ENCODE data around the gene PRKCZ. TPM values are rescaled to one million over a fixed set of nuclear protein-coding genes. Genes with fewer than 3 reads are reported as not detected.

PRKCZ gene
- total RNA-seq, 1 donor from 2014 or later = 4.2 TPM

DNA sequence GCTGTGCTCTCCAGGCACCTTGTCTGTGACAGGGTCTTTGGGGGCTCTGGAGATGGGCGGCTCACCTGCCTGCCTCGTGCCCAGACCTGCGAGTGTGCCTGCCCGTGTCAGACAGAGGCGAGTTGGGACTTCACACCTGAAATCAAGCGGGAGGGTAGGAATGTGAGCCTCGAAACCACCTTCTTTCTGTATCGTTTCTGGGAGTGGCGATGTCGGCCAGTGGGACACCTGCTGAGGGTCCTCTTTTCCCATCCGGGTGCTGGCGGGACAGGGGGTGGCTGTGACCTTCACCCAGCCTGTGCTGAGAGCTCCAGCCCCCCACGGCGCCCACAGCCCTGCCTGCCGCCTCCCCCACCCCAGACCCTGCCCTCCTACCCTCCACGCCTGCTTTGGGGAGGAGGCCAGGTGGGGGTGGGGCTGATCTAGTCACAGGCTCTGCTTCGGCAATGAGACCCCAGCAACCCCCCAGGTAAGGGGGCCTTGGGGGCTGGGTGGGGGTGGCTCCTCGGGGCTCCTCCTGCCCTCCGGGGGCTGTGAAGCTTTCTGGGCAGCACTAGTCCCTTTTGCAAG lies 160.0 kb downstream of the PRKCZ start:
- Histone ChIP-seq H3K36me3 (ENCODE audit: control insufficient read depth in 3 of 3, insufficient read depth in 3 of 3, low read length in 3 of 3) (no peaks in the 10 kb centered on the region), H3K4me1 (ENCODE audit: control insufficient read depth in 3 of 3, insufficient read depth in 3 of 3, low read length in 3 of 3) (peaks cover 64 to 67% (median 66%) of the 10 kb centered on the region in 3 donors), H3K9me3 (ENCODE audit: control insufficient read depth in 3 of 3, low read length in 3 of 3) (no peaks in the 10 kb centered on the region), H3K27ac (ENCODE audit: low read depth, low read length) (no peak overlapping the region), H3K9ac (ENCODE audit: low read depth in 1 of 3, low read length in 3 of 3) (peak overlapping the region in 1 of 3 donors; percentile 14), H3K4me3 (ENCODE audit: low read length in 3 of 3) (no peak overlapping the region), H3K27me3 (ENCODE audit: control insufficient read depth in 3 of 3, insufficient read depth in 3 of 3, low read length in 3 of 3) (no peaks in the 10 kb centered on the region)

DNA sequence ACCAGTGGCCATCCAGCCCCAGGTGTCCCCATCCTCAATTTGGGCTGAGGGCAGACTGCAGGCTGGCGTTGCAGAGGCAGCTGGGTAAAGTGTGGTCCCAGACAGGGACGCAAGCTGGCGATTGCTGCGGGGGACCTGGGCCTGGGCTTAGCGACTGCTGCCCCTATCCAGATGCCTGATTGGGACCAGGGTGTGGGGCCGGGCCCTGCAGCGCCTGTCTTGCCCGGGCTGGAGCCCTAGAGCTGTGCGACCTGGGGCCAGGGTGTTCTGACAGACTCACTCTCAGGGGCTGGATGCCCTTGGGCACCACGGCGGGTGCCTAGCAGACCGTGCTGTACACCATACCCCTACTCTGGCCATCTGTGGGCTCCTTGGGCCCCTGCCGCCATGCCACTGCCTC lies 160.6 kb downstream of the PRKCZ start:
- Histone ChIP-seq H3K9ac (ENCODE audit: low read depth in 1 of 3, low read length in 3 of 3) (no peak overlapping the region), H3K36me3 (ENCODE audit: control insufficient read depth in 3 of 3, insufficient read depth in 3 of 3, low read length in 3 of 3) (no peaks in the 10 kb centered on the region), H3K4me3 (ENCODE audit: low read length in 3 of 3) (no peak overlapping the region), H3K4me1 (ENCODE audit: control insufficient read depth in 3 of 3, insufficient read depth in 3 of 3, low read length in 3 of 3) (peaks cover 59 to 62% (median 61%) of the 10 kb centered on the region in 3 donors), H3K27me3 (ENCODE audit: control insufficient read depth in 3 of 3, insufficient read depth in 3 of 3, low read length in 3 of 3) (no peaks in the 10 kb centered on the region), H3K9me3 (ENCODE audit: control insufficient read depth in 3 of 3, low read length in 3 of 3) (no peaks in the 10 kb centered on the region), H3K27ac (ENCODE audit: low read depth, low read length) (no peak overlapping the region)

DNA sequence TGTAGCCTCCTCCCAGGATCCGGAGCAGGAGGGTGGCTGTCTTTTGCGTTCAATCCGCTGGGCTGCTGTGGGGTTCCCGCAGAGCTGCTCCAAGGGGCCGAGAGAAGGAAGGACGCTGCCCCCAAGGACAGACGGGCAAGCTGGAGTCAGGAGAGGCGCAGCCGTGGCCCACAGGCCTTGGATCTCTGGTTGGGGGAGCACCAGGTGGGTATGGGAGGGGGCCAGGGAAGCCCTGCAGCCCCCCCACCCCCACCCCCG lies 162.0 kb downstream of the PRKCZ start:
- Histone ChIP-seq H3K4me1 (ENCODE audit: control insufficient read depth in 3 of 3, insufficient read depth in 3 of 3, low read length in 3 of 3) (peaks cover 52 to 54% (median 54%) of the 10 kb centered on the region in 3 donors), H3K36me3 (ENCODE audit: control insufficient read depth in 3 of 3, insufficient read depth in 3 of 3, low read length in 3 of 3) (no peaks in the 10 kb centered on the region), H3K27me3 (ENCODE audit: control insufficient read depth in 3 of 3, insufficient read depth in 3 of 3, low read length in 3 of 3) (no peaks in the 10 kb centered on the region), H3K9ac (ENCODE audit: low read depth in 1 of 3, low read length in 3 of 3) (peak overlapping the region; percentile 74 to 86 (median 76)), H3K4me3 (ENCODE audit: low read length in 3 of 3) (peak overlapping the region in 2 of 3 donors; percentile 38 to 54), H3K27ac (ENCODE audit: low read depth, low read length) (peak overlapping the region; percentile 96), H3K9me3 (ENCODE audit: control insufficient read depth in 3 of 3, low read length in 3 of 3) (no peaks in the 10 kb centered on the region)

DNA sequence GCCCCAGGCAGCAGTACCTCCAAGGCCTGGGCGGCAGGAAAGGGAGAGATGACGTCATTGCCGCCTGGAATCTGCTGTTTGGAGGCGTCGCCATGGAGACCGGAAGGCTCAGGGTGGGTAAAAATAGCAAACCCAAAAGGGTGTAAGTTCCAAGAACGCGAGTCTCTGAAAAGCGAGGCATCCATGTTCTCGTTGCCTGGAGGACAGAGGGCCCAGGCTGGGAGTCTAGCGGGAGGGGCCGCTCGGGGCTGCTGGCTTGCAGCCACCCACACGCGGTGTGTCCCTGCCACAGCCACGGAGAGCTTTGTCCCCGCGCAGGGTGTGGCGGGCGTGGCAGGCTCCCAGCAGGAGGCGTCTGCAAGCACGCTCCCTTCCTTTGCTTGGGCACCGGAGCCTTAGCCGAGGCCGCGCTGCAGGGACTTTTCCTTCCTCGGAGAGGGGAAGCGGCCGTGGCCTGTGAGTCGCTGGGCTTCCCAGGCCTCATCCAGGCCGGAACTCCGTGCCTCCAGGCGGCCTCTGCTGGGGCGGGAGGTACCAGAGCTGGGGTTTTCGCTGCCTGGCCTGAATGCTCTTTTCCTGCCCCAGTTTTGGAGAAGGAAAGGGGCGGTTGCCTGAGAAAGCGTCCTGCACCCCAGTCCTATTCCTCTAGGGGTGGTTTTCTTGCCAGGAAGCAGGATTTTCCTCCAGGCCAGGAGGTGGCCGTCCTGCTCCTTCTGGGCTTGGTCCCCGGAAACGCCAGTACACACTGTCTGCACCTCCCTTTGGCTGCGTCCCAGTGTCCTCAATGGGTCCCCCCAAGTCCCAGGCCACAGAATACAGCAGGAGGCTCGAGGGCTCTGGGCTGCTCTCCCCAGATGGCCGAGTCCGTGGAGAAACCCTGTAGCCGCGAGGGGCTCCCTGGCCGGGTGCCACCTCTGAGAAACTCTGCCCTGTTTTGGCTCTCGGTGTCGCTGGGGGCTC lies 162.6 kb downstream of the PRKCZ start:
- Histone ChIP-seq H3K9me3 (ENCODE audit: control insufficient read depth in 3 of 3, low read length in 3 of 3) (no peaks in the 10 kb centered on the region), H3K4me1 (ENCODE audit: control insufficient read depth in 3 of 3, insufficient read depth in 3 of 3, low read length in 3 of 3) (peaks cover 49 to 50% (median 49%) of the 10 kb centered on the region in 3 donors), H3K27me3 (ENCODE audit: control insufficient read depth in 3 of 3, insufficient read depth in 3 of 3, low read length in 3 of 3) (no peaks in the 10 kb centered on the region), H3K4me3 (ENCODE audit: low read length in 3 of 3) (peak overlapping the region; percentile 56 to 75 (median 65)), H3K9ac (ENCODE audit: low read depth in 1 of 3, low read length in 3 of 3) (peak overlapping the region; percentile 79 to 88 (median 86)), H3K36me3 (ENCODE audit: control insufficient read depth in 3 of 3, insufficient read depth in 3 of 3, low read length in 3 of 3) (no peaks in the 10 kb centered on the region), H3K27ac (ENCODE audit: low read depth, low read length) (peak overlapping the region; percentile 96)

DNA sequence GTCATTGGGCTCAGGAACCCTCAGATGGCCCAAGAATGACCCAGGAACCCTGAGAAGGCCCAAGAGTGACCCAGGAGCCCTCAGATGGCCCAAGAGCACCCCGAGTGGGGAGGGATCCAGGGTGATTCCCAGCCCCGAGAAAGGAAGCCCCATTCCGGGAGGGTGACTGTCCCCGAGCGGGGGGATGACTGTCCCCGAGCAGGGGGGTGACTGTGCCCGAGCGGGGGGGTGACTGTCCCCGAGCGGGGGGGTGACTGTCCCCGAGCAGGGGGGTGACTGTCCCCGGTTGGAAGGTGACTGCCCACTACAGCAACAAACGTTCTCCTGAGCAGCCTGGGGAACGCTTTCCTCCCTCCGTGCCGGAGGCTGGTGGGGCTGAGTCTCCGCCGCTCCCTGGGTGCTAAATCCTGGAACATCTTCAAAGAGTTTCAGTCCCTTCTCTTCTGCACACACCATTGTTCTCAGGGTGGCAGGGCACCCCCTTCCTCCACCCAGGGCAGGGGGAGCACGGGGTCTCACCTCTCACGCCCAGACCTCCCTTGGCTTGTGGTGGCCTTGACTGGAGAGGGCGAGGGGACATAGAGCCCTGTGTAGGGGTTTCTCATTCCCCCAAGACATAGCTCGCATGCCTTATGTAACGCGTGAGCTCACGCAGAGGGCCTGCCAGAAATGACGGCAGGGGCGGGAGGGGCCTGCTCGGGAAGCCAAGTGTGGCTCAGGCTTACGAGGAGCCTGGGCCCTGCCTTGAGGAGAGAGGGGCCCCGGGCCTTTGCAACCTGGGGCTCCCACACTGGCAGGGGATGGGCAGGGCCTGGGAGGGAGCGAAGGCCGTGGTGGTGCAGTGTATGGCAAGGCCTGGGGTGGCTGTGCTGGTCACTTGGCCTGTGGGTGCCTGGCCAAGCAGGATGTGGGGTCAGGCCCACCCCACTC lies 163.6 kb downstream of the PRKCZ start:
- Histone ChIP-seq H3K9ac (ENCODE audit: low read depth in 1 of 3, low read length in 3 of 3) (peak overlapping the region; percentile 79 to 88 (median 86)), H3K27ac (ENCODE audit: low read depth, low read length) (peak overlapping the region; percentile 96), H3K9me3 (ENCODE audit: control insufficient read depth in 3 of 3, low read length in 3 of 3) (no peaks in the 10 kb centered on the region), H3K27me3 (ENCODE audit: control insufficient read depth in 3 of 3, insufficient read depth in 3 of 3, low read length in 3 of 3) (no peaks in the 10 kb centered on the region), H3K4me3 (ENCODE audit: low read length in 3 of 3) (peak overlapping the region; percentile 62 to 75 (median 65)), H3K4me1 (ENCODE audit: control insufficient read depth in 3 of 3, insufficient read depth in 3 of 3, low read length in 3 of 3) (peaks cover 39 to 41% (median 40%) of the 10 kb centered on the region in 3 donors), H3K36me3 (ENCODE audit: control insufficient read depth in 3 of 3, insufficient read depth in 3 of 3, low read length in 3 of 3) (no peaks in the 10 kb centered on the region)

DNA sequence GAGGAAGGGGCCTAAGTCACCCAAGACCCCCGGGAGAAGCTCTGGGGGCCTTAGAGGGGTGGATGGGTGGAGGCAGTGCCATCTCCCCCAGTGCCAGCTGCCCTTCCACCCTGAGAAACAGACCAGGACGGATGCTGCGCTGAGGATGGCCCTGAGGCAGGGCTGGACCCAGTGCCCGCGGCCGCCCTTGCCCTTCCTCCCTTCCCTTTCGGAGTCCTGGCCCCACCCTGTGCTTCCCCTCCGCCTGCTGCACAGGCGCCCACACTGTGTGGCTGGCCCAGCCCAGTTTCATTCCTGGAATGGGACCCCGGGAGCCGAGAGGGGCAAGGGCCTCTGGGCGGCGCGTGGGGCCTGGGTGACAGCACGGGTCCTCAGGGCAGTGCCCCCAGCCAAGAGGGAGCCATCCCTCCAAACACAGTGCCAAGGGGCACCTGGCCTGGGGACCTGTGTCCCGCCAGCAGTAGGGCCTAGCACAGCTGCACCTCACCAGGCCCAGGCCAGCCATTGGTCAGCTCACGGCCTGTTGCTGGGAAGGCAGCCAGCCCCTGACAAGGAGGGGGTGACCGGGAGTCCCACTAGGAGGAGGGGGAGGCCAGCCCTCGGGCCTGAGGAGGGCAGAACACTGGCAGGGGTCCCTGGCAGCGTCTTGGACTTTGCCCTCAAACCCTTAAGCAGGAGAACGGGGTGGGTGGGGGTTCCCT lies 164.5 kb downstream of the PRKCZ start:
- Histone ChIP-seq H3K27me3 (ENCODE audit: control insufficient read depth in 3 of 3, insufficient read depth in 3 of 3, low read length in 3 of 3) (no peaks in the 10 kb centered on the region), H3K4me1 (ENCODE audit: control insufficient read depth in 3 of 3, insufficient read depth in 3 of 3, low read length in 3 of 3) (peaks cover 31 to 32% (median 31%) of the 10 kb centered on the region in 3 donors), H3K36me3 (ENCODE audit: control insufficient read depth in 3 of 3, insufficient read depth in 3 of 3, low read length in 3 of 3) (no peaks in the 10 kb centered on the region), H3K9me3 (ENCODE audit: control insufficient read depth in 3 of 3, low read length in 3 of 3) (no peaks in the 10 kb centered on the region), H3K4me3 (ENCODE audit: low read length in 3 of 3) (peak overlapping the region in 1 of 3 donors; percentile 75), H3K9ac (ENCODE audit: low read depth in 1 of 3, low read length in 3 of 3) (peak overlapping the region; percentile 79 to 88 (median 86)), H3K27ac (ENCODE audit: low read depth, low read length) (peak overlapping the region; percentile 96)

DNA sequence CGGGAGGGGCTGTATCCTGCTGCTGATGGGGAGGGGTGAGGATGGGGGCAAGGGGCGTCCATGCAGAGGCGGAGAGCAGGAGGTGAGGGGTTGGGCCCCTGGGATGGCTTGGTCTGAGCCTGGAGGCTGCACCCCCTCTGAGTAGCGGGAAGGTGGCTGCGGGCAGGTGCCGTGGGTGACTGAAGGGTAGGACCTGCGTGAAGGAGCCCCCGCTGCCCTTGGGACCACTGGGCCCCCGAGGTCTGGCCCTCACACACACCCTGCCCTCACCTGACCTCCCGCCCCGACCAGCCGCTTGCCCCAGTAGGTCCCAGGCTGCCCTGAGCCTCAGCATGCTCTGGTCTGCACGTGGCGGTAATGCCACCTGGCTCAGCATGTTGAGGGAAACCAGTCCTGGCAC lies 165.1 kb downstream of the PRKCZ start:
- Histone ChIP-seq H3K4me1 (ENCODE audit: control insufficient read depth in 3 of 3, insufficient read depth in 3 of 3, low read length in 3 of 3) (peaks cover 29 to 31% (median 30%) of the 10 kb centered on the region in 3 donors), H3K4me3 (ENCODE audit: low read length in 3 of 3) (no peak overlapping the region), H3K9me3 (ENCODE audit: control insufficient read depth in 3 of 3, low read length in 3 of 3) (no peaks in the 10 kb centered on the region), H3K36me3 (ENCODE audit: control insufficient read depth in 3 of 3, insufficient read depth in 3 of 3, low read length in 3 of 3) (no peaks in the 10 kb centered on the region), H3K27me3 (ENCODE audit: control insufficient read depth in 3 of 3, insufficient read depth in 3 of 3, low read length in 3 of 3) (no peaks in the 10 kb centered on the region), H3K9ac (ENCODE audit: low read depth in 1 of 3, low read length in 3 of 3) (no peak overlapping the region), H3K27ac (ENCODE audit: low read depth, low read length) (no peak overlapping the region)

DNA sequence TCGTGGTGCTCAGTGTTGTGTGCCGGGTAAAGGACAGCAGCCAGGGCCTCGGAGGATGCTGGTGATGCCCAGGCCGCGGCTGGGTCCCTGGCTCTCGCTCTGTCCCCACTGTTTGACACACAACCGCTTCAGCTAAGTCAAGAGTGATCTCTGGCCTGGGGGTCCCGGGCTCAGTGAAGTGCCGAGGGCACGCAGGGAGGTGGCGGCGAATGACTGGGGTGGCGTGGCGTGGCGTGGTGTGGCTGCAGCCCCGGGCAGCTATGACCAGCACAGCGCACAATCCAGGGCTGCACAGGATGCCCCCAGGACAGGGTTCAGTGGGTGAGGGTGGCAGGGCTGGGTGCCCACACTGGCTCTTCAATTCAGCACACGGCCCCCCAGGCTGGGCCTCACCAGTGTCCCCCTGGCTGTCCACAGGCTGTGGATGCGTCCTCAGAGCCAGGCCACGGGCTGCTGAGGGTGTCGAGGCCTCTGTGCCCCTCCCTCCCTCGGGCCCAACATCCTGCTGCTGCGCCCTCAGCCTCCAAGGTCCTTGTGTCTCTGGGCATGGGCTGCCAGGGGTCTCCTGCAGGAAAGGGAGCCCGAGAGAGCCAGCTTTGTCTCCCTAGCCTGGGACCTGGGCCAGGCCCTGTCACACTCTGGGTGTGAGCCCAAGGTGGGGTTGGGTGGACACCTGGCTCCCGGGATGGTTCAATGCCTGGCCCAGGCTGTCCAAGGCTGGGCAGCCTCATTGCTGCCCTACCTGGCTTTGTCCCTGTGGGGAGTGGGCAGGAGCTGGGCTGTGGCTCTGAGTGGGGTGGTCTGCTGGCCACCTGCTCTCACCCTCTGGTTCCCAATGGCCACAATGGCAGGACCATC lies 165.9 kb downstream of the PRKCZ start:
- Histone ChIP-seq H3K4me1 (ENCODE audit: control insufficient read depth in 3 of 3, insufficient read depth in 3 of 3, low read length in 3 of 3) (peaks cover 29 to 31% (median 30%) of the 10 kb centered on the region in 3 donors), H3K9me3 (ENCODE audit: control insufficient read depth in 3 of 3, low read length in 3 of 3) (no peaks in the 10 kb centered on the region), H3K4me3 (ENCODE audit: low read length in 3 of 3) (no peak overlapping the region), H3K27me3 (ENCODE audit: control insufficient read depth in 3 of 3, insufficient read depth in 3 of 3, low read length in 3 of 3) (no peaks in the 10 kb centered on the region), H3K9ac (ENCODE audit: low read depth in 1 of 3, low read length in 3 of 3) (peak overlapping the region in 1 of 3 donors; percentile 16), H3K36me3 (ENCODE audit: control insufficient read depth in 3 of 3, insufficient read depth in 3 of 3, low read length in 3 of 3) (no peaks in the 10 kb centered on the region), H3K27ac (ENCODE audit: low read depth, low read length) (no peak overlapping the region)

DNA sequence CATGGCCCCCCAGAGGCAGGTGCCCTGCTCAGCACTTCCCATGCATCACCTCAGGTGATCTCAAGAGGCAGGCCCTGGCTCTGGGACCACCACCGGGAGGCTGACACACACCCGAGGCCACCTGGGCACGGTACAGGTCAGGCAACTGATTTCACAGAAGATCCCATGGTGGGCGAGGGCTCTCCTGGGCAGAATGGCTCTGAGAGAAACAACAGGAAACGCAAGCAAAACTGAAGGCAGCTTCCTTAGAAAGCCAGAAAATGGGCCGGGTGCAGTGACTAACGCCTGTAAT lies 166.5 kb downstream of the PRKCZ start:
- H3K36me3 ChIP-seq (ENCODE audit: control insufficient read depth in 3 of 3, insufficient read depth in 3 of 3, low read length in 3 of 3) = no peaks in the 10 kb centered on the region
- peaks cover 29 to 31% (median 30%) of the 10 kb centered on the region in 3 donors for H3K4me1 ChIP-seq (ENCODE audit: control insufficient read depth in 3 of 3, insufficient read depth in 3 of 3, low read length in 3 of 3)
- H3K27ac ChIP-seq (ENCODE audit: low read depth, low read length) = no peak overlapping the region
- H3K4me3 ChIP-seq (ENCODE audit: low read length in 3 of 3) = no peak overlapping the region
- H3K9me3 ChIP-seq (ENCODE audit: control insufficient read depth in 3 of 3, low read length in 3 of 3) = no peaks in the 10 kb centered on the region
- H3K27me3 ChIP-seq (ENCODE audit: control insufficient read depth in 3 of 3, insufficient read depth in 3 of 3, low read length in 3 of 3) = no peaks in the 10 kb centered on the region
- peak overlapping the region in 1 of 3 donors; percentile 16 for H3K9ac ChIP-seq (ENCODE audit: low read depth in 1 of 3, low read length in 3 of 3)

Measured in skeletal muscle tissue (tissue), 4 donors.